ENCODE results near the gene PAFAH1B1.

The PAFAH1B1 gene

GRCh38 chr17:2704031-2704889 lies 110.8 kb downstream of the PAFAH1B1 start:
- DNase-seq = no peak

DNA sequence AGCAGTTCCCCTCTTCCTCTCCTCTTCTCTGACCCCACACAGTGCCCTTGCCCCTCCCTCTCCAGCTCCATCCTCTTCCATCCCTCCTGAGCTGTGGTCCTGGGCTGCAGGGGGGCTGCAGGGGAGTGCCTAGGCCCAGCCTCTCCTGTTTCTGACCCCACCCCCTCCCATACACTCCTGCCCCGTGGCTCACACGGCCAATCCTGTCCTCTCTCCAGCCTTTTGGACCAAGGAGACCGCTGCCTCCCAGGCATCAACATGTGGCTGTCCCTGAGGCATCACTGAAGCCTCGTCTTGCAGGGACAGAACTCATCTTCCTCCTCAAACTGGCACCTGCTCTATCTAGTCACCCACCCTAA lies 111.4 kb downstream of the PAFAH1B1 start:
- no peak for DNase-seq

DNA sequence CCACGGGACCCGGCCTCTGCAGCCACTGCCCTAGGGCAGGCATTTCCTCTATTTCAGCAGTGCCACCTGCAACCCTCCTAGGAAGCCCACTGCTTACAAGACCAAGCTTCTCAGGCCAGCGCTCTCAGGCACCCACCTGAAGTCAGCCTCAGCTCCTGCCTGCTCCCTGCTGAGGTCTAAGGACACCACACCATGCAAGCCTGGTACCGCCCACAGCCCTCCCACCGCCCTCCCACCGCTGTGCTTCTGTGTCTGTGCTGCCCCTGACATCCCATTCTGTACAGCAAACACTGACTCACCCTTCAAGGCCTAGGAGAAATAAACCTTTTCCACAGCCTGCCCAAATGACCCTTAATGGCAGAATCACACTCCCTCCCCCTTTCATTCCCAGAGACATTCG lies 111.8 kb downstream of the PAFAH1B1 start:
- no peak for DNase-seq

DNA sequence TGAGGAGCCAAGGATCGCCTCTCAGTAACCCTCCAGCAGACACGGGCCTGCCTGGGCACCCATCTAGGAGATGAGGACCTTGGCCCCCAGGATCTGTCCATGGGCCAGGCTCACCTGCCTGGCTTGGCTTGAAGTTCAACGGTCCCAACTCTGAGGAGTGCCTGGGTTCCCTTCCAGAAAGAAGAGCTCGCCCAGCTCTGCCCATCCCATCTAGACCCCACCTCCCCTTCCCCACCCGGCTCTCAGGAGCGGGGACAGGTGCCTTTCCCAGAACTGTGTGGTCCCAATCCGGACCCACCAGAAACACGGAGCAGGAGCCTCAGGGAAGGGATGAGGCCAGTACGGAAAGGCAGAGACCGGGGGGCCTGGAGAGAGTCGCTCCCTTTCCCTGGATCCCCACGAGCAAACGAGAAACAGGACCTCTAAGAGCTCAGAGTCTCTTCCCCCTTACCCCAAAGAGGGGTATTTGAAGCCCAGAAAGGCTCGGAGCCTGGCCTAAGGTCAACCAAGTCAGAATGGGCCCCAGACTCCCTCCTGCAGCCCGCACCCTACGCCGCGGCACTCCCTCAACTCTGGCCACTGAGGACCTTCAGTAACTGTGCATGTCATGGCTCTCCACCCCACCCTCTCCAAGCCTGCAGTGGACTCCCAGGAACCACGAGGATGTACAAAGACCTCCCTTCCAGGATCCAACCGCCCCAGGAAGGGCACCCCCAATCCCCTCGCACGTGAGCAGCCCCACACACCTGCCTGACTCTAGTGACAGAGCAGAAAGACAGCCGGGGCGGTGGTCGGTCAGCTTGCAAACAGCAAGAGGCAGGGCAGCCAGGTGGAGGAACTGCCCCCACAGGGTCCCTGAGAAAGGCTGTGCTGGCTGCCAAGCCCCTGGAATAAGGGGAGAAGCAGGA lies 112.7 kb downstream of the PAFAH1B1 start:
- DNase-seq = no peak

DNA sequence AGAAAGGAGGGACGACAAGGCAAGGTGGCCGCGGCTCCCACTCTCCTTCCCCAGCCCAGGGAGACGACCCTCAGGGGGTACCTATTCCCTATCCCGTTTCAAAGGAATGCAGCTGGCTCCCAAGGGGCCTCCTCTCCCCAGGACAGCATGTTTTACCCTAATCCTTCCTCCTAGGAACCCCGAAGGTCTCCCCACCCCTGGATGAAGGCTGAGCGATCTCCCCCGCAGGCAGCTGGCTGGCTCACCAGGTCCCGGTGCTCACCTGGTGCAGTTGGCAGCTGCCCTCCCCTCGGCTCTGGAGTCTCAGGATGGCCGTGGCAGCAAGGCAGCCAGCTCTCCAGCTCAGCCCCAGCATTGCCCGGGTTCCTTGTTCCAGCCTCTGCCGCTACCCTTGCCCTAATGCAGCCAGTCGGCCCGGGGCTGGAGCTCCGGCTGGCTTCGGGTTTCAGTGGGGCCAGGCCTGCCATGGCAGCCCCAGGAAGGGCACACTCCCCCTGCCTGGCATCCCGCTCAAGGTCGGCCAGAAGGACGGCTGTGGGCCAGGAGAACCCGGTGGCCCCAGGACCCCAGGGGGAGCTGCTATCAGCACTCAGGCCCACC lies 113.6 kb downstream of the PAFAH1B1 start:
- DNase-seq = no peak

DNA sequence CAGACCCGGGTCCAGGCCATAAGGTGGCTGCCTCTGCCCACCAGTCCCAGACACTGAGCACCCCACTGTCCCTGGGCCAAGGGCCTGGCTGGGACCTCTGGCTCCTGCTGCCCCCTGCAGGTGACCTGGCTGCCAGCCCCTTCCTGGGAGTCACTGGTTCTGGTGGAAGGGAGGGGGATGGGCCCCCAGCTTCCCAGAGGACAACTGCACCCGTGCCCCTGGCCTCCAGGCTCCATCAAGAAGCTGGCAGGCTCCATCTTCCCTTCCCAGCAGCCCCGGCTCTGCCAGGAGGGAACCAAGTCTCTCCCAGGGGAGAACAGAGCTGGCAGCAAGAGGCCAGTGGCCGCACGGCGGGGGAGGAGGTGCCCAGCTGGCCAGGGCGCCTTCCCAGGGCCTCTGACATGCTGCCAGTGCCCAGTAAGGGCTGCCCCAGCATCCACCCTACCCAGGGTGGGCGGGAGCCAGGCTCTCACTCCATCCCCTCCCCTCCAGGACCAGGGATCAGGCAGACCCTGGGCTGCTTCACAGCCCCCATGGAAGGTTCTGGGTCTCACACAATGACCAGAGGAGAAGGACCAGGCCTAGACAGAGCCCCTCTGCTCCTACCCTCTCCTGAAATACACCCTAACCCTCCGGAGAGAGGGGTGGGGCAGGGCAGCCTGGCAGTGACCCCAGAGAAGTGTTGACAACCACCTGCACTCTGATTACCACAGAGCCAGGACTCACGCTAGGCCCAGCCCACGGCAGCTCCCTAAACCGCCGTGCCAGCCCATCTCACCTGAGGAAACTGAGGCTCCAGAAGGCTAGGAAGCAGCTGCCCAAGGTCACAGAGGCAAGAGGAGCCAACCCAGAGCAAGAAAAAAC lies 114.5 kb downstream of the PAFAH1B1 start:
- DNase-seq = peak in 1 of 2 experiments; percentile 37

- DNase-seq = no peak
Measured at GRCh38 chr17:2708585-2709182, 115.2 kb downstream of the PAFAH1B1 start.

DNA sequence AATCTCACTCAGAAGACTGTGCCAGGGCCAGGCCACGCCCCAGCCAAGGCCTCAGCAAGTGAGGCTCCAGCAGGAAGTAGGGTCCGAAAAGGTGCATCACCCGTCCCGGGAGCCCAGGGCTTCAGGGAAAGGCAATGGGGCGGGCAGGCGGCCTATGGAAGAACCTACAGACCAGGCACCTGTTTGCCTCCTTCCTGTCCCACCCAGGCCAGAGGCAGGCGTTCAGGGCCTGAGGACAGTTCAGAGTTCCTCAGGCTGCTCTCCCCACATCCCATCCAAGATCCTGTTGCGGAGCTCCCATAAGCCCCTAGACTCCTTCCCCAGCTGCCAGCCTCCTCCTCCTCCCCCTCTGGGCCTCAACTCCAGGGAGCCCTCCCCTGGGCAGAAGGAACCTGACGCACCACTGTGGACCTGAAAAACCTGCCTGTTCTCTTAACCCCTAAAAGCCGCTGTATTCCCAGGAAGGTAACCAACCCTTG lies 115.8 kb downstream of the PAFAH1B1 start:
- DNase-seq = peak in 1 of 2 experiments; percentile 40

DNA sequence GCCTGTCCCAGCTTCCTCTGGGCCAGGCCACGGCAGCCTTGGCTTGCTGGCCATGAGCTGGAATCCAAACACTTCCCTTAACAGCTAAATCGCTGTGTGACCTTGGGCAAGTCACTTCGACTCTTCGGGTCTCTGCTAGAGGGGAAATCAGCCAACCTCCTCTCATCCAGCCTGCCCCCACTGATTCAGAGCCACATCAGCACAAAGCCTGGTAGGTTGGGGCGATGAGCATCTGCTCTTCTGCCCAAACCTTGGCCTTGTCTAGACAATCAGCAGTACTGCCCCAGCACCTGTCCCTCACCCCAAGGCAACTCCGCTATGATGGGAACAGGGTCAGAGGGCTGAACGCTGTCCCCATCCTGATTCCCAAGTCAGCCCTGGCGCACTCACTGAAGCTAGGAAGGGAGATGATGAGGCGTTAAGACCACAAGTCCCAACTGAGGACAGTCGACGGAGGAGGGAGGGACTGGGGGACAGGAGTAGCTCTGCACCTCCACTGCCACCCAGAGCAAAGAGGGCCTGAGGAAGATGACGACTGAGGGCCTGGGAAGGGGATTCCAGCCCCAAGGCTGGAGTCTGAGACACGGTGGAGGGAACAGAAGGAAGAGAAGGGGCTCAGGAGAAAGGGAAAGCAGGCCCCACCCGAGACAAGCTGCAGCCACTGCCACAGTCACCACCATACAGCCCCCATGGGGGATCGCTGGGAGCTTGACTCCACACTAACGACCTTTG lies 116.8 kb downstream of the PAFAH1B1 start:
- DNase-seq = no peak

DNA sequence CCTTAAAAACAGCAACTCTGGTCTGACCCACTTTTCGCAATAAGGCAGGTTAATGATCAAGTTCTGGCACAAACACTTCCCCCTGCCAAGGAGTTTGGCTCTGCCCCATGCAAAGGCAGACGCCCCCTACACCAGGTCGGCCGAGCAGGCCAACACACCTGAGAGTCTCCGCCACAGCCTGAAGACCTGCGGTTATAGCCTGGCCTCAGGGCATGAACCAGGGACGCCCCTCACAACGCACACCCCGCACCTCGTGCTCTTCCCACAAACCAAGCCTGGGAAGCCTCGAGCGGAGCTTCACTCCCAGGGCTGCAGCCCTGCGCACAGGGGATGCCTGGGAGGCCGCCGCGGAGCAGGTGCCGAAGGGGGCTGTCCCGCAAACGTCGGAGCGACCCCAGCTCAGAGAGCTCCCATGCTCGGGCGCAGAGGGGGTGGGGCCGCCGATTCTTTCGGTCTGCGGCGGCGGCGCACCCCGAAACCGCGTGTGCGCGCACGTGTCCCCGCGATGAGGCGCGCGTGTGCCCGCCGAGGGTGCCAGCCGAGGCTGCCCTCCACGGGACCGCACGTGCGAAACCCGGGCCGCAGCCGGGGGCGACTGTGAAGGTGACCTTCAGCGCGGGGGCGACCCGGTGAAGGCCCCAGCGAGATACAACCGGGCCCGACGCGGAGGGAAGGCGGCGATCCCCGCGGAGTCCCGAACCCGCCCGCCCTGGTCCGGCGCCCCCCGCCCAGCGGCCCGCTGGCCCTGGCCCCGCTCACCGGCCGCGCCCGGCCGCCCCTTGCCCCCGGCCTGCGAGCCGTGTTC lies 117.6 kb downstream of the PAFAH1B1 start:
- DNase-seq = peak in 1 of 2 experiments; percentile 40

GRCh38 chr17:2711608-2712299 lies 118.3 kb downstream of the PAFAH1B1 start, which contains the start of gene CLUH:
Gene CLUH, minus strand, starts transcription at chr17:2711764. Its CDS starts 103 bp downstream, at chr17:2711661.
- peak; percentile 58 to 90 for DNase-seq

DNA sequence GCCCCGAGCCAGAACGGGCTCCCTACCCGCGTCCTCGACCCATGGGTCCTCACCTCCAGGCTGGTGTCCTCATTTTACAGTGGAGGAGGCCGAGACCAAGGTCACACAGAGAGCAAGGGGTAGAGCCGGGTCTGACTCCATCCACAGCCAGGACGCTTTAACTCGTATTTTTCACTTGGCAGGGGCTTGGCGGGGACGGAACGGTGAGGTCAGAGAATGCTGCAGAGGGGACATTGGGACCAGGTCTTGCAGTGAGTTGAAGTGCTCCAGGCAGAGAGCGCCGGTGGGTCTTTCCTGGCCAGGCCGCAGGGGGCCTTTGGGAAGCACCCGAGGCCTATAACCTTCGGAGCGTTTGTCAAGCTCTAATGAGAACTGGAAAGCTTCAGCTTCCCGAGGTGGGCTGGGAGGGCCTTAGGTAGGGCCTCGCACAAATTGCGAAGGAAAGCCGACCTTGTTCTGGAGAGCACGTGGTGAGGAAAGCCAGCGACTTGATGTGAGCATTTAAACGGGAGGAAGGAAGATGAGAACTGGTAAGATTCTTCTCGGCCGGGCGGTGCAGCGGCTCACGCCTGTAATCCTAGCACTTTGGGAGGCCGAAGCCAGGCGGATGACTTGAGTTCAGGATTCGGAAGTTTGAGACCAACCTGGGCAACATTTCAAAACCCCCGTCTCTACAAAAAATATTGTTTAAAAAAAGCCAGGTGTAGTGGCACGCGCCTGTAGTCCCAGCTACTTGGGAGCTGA lies 119.0 kb downstream of the PAFAH1B1 start:
- DNase-seq = peak in 1 of 2 experiments; percentile 23

DNA sequence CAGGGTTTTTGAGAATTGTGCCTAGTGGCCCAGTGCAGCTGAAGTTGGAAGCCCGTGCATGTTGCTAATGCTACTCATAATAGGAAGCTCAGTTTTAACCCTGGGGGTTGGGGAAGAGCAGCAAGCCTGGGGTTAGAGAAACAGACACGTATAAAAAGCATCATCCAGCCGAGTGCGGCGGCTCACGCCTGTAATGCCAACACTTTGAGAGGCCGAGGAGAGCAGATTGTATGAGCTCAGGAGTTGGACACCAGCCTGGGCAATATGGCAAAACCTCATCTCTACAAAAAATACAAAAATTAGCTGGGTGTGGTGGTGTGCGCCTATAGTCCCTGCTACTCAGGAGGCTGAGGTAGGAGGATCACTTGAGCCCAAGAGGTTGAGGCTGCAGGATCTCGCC lies 120.4 kb downstream of the PAFAH1B1 start:
- DNase-seq = no peak

DNA sequence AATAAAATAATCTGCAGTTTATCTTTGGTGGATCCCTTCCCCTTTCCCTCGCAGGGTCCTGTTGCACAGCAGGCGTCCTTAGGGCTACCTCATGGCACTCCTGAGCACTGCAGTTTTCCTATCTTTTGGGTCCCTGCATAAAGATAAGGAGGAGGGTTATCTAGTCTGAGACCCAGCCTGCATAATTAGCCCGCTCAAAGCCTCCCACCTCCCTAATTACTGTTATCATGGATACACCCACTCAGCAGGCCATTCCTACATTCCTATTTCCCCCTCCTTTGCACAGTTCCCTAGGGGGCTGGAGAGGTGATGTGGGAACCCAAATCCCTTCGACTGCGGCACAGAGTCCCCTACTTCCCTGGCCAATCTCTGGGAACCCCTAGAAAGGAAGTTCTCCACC lies 123.2 kb downstream of the PAFAH1B1 start:
- no peak for DNase-seq

DNA sequence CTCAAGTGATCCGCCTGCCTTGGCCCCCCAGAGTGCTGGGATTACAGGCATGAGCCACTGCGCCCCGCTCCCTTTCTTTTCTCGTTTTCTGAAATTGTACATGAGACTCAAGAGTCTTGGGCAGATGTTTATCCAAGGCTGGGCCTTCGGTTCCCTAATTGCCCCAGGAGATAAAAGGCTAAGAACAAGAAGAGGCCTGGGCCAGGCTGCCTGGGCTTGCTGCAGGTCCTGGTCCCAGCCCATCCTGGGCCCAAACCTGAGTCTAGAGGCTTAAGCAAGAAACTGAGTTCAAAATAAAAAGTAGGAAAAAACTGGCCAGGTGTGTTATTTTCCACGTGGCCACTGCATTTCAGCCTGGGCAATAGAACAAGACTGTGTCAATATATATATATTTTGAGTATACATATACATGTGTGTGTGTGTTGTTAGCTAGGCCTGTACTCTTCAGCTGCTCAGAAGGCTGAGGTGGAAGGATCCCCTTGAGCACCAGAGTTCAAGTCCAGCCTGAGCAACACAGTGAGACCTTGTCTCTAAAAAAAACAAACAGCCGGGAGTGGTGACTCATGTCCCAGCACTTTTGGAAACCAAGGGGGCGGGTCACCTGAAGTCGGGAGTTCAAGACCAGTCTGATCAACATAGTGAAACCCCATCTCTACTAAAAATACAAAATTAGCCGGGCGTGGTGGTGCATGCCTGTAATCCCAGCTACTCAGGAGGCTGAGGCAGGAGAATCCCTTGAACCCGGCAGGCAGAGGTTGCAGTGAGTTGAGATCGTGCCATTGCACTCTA lies 124.9 kb downstream of the PAFAH1B1 start:
- no peak for DNase-seq

DNA sequence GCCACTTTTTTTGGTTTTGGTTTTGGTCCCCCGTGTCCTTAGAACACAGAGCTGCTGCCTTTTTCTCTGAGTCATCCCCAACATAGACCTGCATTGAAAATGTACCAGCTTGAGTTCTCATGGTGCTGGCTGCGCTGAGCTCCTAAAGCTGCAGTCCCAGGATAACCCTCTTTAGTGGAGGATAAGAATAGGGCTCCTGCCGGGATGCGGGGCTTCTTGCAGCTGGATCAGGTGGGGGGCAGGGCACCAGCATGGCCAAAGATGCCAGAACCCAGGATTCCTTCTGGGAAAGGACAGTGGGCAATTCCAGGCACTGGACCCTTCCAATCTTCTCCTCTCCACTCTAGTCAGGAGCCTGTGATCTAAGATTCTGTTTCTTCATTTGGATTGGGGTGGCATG lies 126.4 kb downstream of the PAFAH1B1 start:
- DNase-seq = no peak

- no peak for DNase-seq
Measured at GRCh38 chr17:2721603-2722002, 128.1 kb downstream of the PAFAH1B1 start.

- no peak for DNase-seq
Measured at GRCh38 chr17:2722611-2723010, 129.2 kb downstream of the PAFAH1B1 start.
